ENCODE results near the gene TBX3. TPM values are rescaled to one million over a fixed set of nuclear protein-coding genes. Genes with fewer than 3 reads are reported as not detected.

TBX3 gene
- 17.2 to 23.7 TPM (median 21.5 TPM) in 5 replicates for total RNA-seq (2022; extraction: Qiagen RNA extraction; ENCODE audit: low read depth)

GRCh38 chr12:114684098-114684869 is at the start of gene TBX3:
Gene TBX3 (minus strand): TSS chr12:114684175. CDS start chr12:114683200, 975 bp downstream.

Measured in A549 treated with DMSO at 1 μM for 4 hours (cell line).